Measurements from ENCODE around the gene RNF213. TPM values are rescaled to one million over a fixed set of nuclear protein-coding genes. Genes with fewer than 3 reads are reported as not detected.

Gene RNF213
- total RNA-seq, 1 experiment from 2014 or later: 71.4 TPM

DNA sequence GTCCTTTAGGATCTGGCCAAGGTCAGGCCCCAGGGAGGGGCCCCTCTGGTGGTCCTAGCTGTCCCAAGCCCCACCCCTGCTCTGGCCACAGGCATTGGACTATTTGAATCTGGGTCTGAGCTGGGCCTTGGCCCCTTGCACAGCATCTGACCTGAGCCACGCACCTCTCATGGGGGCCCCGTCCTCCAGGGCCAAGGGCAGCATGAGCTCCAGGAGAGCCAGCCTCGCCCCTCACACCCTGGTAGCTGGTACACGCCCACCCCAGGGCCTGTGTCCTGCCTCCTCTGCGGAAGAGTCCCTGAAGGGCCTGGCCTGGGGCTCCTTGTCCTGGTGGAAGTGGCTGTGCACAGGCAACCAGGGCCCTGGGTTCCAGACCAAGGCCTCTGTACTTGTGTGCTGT, 178.2 kb downstream of the RNF213 start:
- no peaks in the 10 kb centered on the region for H3F3A ChIP-seq (ENCODE audit: low read length, unreplicated experiment)
- no peak for TF ChIP-seq EZH2phosphoT487 (IDR thresholded peaks at IDR 0.05; ENCODE audit: borderline replicate concordance, low read length)
- TF ChIP-seq EZH2 (IDR thresholded peaks at IDR 0.05; ENCODE audit: low read length, unreplicated experiment): no peak
- TF ChIP-seq, protein P1, sequence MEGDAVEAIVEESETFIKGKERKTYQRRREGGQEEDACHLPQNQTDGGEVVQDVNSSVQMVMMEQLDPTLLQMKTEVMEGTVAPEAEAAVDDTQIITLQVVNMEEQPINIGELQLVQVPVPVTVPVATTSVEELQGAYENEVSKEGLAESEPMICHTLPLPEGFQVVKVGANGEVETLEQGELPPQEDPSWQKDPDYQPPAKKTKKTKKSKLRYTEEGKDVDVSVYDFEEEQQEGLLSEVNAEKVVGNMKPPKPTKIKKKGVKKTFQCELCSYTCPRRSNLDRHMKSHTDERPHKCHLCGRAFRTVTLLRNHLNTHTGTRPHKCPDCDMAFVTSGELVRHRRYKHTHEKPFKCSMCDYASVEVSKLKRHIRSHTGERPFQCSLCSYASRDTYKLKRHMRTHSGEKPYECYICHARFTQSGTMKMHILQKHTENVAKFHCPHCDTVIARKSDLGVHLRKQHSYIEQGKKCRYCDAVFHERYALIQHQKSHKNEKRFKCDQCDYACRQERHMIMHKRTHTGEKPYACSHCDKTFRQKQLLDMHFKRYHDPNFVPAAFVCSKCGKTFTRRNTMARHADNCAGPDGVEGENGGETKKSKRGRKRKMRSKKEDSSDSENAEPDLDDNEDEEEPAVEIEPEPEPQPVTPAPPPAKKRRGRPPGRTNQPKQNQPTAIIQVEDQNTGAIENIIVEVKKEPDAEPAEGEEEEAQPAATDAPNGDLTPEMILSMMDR (conservative IDR thresholded peaks at IDR 0.05; ENCODE audit: low read depth, low read length): no peak
- no peaks in the 10 kb centered on the region for H3K4me1 ChIP-seq (ENCODE audit: insufficient read depth, low read length)
- intact Hi-C loops (cut with micrococcal nuclease): no loop called here
- no TSS peak for BruUV-seq (replicated peaks)
- no peak overlapping the region for H3K27ac ChIP-seq (ENCODE audit: low read length)
- H3K9me3 ChIP-seq (ENCODE audit: low read length): no peaks in the 10 kb centered on the region
- no peak overlapping the region for H3K9ac ChIP-seq (ENCODE audit: low read length)
- ATAC-seq: no peak
- H4K20me1 ChIP-seq (ENCODE audit: low read length): no peaks in the 10 kb centered on the region
- no peaks in the 10 kb centered on the region for H3K27me3 ChIP-seq (ENCODE audit: low read length)
- no peaks in the 10 kb centered on the region for H3K36me3 ChIP-seq (ENCODE audit: low read depth, low read length)
- H3K4me3 ChIP-seq (ENCODE audit: low read length): no peak overlapping the region
- no peak overlapping the region for H3K4me2 ChIP-seq (ENCODE audit: low read length)
- H2AFZ ChIP-seq (ENCODE audit: low read length): no peak overlapping the region
- H3K9me2 ChIP-seq (replicated peaks; ENCODE audit: low read length): no peaks in the 10 kb centered on the region
- H3K79me2 ChIP-seq (ENCODE audit: low read length): no peaks in the 10 kb centered on the region
- ChIA-PET CTCF (no interaction called here), POLR2A (ENCODE audit: unreplicated experiment) (no interaction called here)
- DNase-seq: no peak

DNA sequence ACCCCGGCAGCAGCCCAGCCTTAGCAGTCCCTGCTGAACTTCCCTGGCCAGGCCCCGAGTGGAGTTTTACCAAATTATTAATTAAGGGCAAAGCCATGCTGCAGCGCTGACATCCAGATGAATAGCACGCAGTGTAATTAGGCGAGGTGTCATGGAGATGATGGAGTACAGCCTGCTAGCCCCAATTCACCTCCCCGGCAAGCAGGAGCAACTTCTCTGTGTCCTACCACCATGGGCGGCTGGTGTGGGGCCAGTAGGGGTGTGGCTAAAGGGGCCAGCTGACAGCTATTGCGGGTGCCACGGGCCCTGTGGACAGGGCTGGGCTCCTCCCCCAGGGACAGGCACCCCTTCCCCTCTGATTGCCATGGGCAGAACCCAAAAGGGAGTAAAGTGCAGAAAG, 178.8 kb downstream of the RNF213 start:
- H3K4me1 ChIP-seq (ENCODE audit: insufficient read depth, low read length): no peaks in the 10 kb centered on the region
- DNase-seq (no peak), ATAC-seq (no peak)
- H3K9me2 ChIP-seq (replicated peaks; ENCODE audit: low read length): no peaks in the 10 kb centered on the region
- no peaks in the 10 kb centered on the region for H3K79me2 ChIP-seq (ENCODE audit: low read length)
- H3K4me3 ChIP-seq (ENCODE audit: low read length): no peak overlapping the region
- H3K27me3 ChIP-seq (ENCODE audit: low read length): no peaks in the 10 kb centered on the region
- H3K9ac ChIP-seq (ENCODE audit: low read length): no peak overlapping the region
- no peaks in the 10 kb centered on the region for H3K36me3 ChIP-seq (ENCODE audit: low read depth, low read length)
- intact Hi-C loops (cut with micrococcal nuclease): no loop called here
- H3K4me2 ChIP-seq (ENCODE audit: low read length): no peak overlapping the region
- ChIA-PET POLR2A (ENCODE audit: unreplicated experiment) (no interaction called here), CTCF (no interaction called here)
- H3K27ac ChIP-seq (ENCODE audit: low read length): no peak overlapping the region
- H3F3A ChIP-seq (ENCODE audit: low read length, unreplicated experiment): no peaks in the 10 kb centered on the region
- H2AFZ ChIP-seq (ENCODE audit: low read length): no peak overlapping the region
- H3K9me3 ChIP-seq (ENCODE audit: low read length): no peaks in the 10 kb centered on the region
- BruUV-seq (replicated peaks): no TSS peak
- no peaks in the 10 kb centered on the region for H4K20me1 ChIP-seq (ENCODE audit: low read length)
- TF ChIP-seq EZH2 (IDR thresholded peaks at IDR 0.05; ENCODE audit: low read length, unreplicated experiment): no peak
- TF ChIP-seq, protein P1 (conservative IDR thresholded peaks at IDR 0.05; ENCODE audit: low read depth, low read length): no peak
- no peak for TF ChIP-seq EZH2phosphoT487 (IDR thresholded peaks at IDR 0.05; ENCODE audit: borderline replicate concordance, low read length)

DNA sequence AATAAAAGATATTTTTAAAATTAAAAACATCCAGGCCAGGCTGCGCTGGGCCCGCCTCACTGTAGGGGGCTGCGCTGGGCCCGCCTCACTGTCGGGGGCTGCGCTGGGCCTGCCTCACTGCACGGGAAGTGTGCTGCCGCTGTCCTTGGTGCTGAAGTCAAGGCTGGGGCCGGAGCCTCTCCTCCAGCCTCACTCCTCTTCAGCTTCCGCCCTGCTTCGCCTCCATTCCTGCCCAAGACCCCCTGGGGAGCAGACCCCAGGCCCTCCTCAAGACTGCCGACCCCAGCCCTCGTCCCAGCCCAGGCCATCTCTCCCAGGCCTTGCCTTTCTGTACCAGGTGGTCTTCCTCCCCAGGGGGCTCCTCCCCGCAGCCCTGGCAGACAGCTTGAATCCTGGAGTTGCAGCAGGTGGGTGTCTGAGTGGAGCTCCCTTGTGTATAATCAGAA, 180.5 kb downstream of the RNF213 start:
- Histone ChIP-seq H2AFZ (ENCODE audit: low read length) (no peak overlapping the region), H3K27ac (ENCODE audit: low read length) (no peak overlapping the region), H3F3A (ENCODE audit: low read length, unreplicated experiment) (no peaks in the 10 kb centered on the region), H4K20me1 (ENCODE audit: low read length) (no peaks in the 10 kb centered on the region), H3K4me2 (ENCODE audit: low read length) (no peak overlapping the region), H3K4me1 (ENCODE audit: insufficient read depth, low read length) (no peaks in the 10 kb centered on the region), H3K27me3 (ENCODE audit: low read length) (no peaks in the 10 kb centered on the region), H3K9ac (ENCODE audit: low read length) (no peak overlapping the region), H3K9me3 (ENCODE audit: low read length) (no peaks in the 10 kb centered on the region), H3K79me2 (ENCODE audit: low read length) (no peaks in the 10 kb centered on the region), H3K4me3 (ENCODE audit: low read length) (no peak overlapping the region), H3K9me2 (replicated peaks; ENCODE audit: low read length) (no peaks in the 10 kb centered on the region), H3K36me3 (ENCODE audit: low read depth, low read length) (no peaks in the 10 kb centered on the region)
- no peak for ATAC-seq
- BruUV-seq (replicated peaks): no TSS peak
- CTCF ChIA-PET: no interaction called here
- no peak for TF ChIP-seq EZH2phosphoT487 (IDR thresholded peaks at IDR 0.05; ENCODE audit: borderline replicate concordance, low read length)
- TF ChIP-seq EZH2 (IDR thresholded peaks at IDR 0.05; ENCODE audit: low read length, unreplicated experiment): no peak
- TF ChIP-seq, protein P1 (conservative IDR thresholded peaks at IDR 0.05; ENCODE audit: low read depth, low read length): no peak
- POLR2A ChIA-PET (ENCODE audit: unreplicated experiment): no interaction called here
- DNase-seq: peak; percentile 40
- intact Hi-C loops (cut with micrococcal nuclease): no loop called here
